MM.1S (cell line): ENCODE data around the gene TBX20.

Experiments used
- DNase-seq: peaks from one replicate; pipeline ENCODE4 v3.0.0-alpha.2; 2015
- H2AFZ ChIP-seq: fragments of 300-600 bp; sonication (generic); 2 replicates; pipeline ENCODE4 v1.6.0; 2016; ENCODE audit warnings: antibody characterized with exemption, low read length
- H3F3A ChIP-seq: fragments of 300-600 bp; sonication (generic); 2 replicates; pipeline ENCODE4 v1.6.1; 2016; ENCODE audit warnings: mild to moderate bottlenecking, antibody characterized with exemption, low read length, moderate library complexity, mixed read lengths; ENCODE audit not compliant: insufficient read depth
- H3K27ac ChIP-seq: fragments of 300-600 bp; sonication (generic); 2 replicates; pipeline ENCODE4 v1.5.1; 2016; ENCODE audit warnings: mild to moderate bottlenecking, low read length
- H3K27me3 ChIP-seq: fragments of 300-600 bp; sonication (generic); replicated peaks from 2 replicates; pipeline ENCODE4 v1.6.0; 2016; ENCODE audit warnings: low read length; ENCODE audit not compliant: insufficient read depth
- H3K36me3 ChIP-seq: fragments of 300-600 bp; sonication (generic); replicated peaks from 2 replicates; pipeline ENCODE4 v1.6.1; 2016; ENCODE audit warnings: mild to moderate bottlenecking, low read length, mixed read lengths; ENCODE audit not compliant: insufficient read depth
- H3K4me1 ChIP-seq: fragments of 300-600 bp; sonication (generic); 2 replicates; pipeline ENCODE4 v1.6.1; 2016; ENCODE audit warnings: low read length, mixed read lengths
- H3K4me2 ChIP-seq: fragments of 300-600 bp; sonication (generic); 2 replicates; pipeline ENCODE4 v1.6.0; 2016; ENCODE audit warnings: low read depth, low read length
- H3K4me3 ChIP-seq: fragments of 300-600 bp; sonication (generic); 2 replicates; pipeline ENCODE4 v1.5.1; 2016; ENCODE audit warnings: low read length, mixed read lengths
- H3K79me2 ChIP-seq: fragments of 300-600 bp; sonication (generic); 2 replicates; pipeline ENCODE4 v1.6.1; 2016; ENCODE audit warnings: mixed run types, low read length, mixed read lengths
- H3K9ac ChIP-seq: fragments of 300-600 bp; sonication (generic); 2 replicates; pipeline ENCODE4 v1.6.1; 2016; ENCODE audit warnings: low read length, mixed read lengths
- H3K9me2 ChIP-seq: fragments of 300-600 bp; sonication (generic); replicated peaks from 2 replicates; pipeline ENCODE4 v1.6.1; 2016; ENCODE audit warnings: mild to moderate bottlenecking, low read length, mixed read lengths; ENCODE audit not compliant: insufficient read depth
- H3K9me3 ChIP-seq: fragments of 300-600 bp; sonication (generic); replicated peaks from 2 replicates; pipeline ENCODE4 v1.6.1; 2016; ENCODE audit warnings: mild to moderate bottlenecking, low read length, mixed read lengths; ENCODE audit not compliant: insufficient read depth
- H4K20me1 ChIP-seq: fragments of 300-600 bp; sonication (generic); 2 replicates; pipeline ENCODE4 v1.6.1; 2016; ENCODE audit warnings: mild to moderate bottlenecking, low read length, moderate library complexity, mixed read lengths; ENCODE audit not compliant: insufficient read depth
- EZH2 ChIP-seq: fragments of 300-600 bp; sonication (generic); optimal IDR thresholded peaks from 2 replicates; pipeline ENCODE3; 2017; ENCODE audit warnings: low read depth, mild to moderate bottlenecking, antibody characterized with exemption, low read length, mixed read lengths
- EZH2phosphoT487 ChIP-seq: fragments of 300-600 bp; sonication (generic); IDR thresholded peaks from 2 replicates; pipeline ENCODE4 v1.6.1; 2018; ENCODE audit warnings: antibody characterized with exemption, low read length
- TF ChIP-seq, protein P1 (sequence below): fragments of 300-600 bp; sonication (generic); IDR thresholded peaks from 2 replicates; pipeline ENCODE4 v1.5.1; 2016; ENCODE audit warnings: antibody characterized with exemption, low read length, mixed read lengths

TBX20 gene

DNA sequence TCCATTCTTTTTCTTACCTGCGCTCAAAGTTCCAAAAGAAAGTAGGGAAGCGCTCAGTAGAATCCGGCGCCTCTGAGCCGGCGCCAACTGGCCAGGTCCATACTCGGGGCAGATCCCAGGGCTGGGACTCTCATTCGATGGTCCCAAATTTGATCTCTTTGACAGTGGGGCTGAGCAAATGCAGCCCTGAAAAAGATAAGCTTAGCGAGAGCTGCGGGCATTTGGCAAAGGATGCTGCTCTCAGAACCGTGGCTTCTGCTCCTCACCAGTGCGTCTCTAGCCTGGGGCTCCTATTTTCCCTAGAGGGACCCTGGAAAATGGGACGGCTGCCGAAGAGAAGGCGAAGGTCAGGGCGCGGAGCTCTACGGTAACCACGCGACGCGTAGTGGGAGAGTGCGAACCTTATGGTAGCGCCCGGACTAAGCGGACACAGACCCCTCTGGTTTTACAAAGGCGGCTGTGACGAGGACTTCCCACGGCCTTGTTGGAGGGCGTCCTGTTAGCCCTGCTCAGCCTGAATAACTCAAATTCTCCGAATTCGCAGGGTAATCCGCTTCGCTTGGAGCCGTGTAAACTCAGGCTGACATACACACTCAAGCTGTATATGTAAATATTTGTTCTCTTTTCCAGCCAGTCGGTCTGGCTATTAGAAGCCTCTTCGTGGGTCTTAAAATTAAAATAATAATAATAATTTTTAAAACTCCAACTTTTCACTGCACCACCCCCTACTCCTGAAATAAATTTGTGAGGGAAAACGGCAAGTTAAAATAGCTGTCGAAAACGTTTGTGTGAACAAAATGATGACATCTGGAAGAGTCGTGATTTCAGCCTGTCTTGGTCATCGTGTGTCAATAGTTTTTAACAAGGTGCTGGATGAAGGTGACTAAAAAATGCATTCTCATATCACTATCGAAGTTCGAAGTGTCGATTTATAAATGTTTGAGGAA lies 869 bp upstream of the TBX20 start:
- no peak overlapping the region for H3K27ac ChIP-seq
- H3K9ac ChIP-seq, result no peak overlapping the region
- no peak overlapping the region for H3K4me3 ChIP-seq
- H3K4me1 ChIP-seq, result no peaks in the 10 kb centered on the region
- no peak overlapping the region for H3K4me2 ChIP-seq
- H4K20me1 ChIP-seq, result no peaks in the 10 kb centered on the region
- H3K27me3 ChIP-seq, result peaks cover 18% of the 10 kb centered on the region
- H3K36me3 ChIP-seq, result no peaks in the 10 kb centered on the region
- no peak overlapping the region for H2AFZ ChIP-seq
- DNase-seq, result no peak
- H3K9me3 ChIP-seq, result no peaks in the 10 kb centered on the region
- no peaks in the 10 kb centered on the region for H3F3A ChIP-seq
- no peaks in the 10 kb centered on the region for H3K79me2 ChIP-seq
- TF ChIP-seq, protein P1, sequence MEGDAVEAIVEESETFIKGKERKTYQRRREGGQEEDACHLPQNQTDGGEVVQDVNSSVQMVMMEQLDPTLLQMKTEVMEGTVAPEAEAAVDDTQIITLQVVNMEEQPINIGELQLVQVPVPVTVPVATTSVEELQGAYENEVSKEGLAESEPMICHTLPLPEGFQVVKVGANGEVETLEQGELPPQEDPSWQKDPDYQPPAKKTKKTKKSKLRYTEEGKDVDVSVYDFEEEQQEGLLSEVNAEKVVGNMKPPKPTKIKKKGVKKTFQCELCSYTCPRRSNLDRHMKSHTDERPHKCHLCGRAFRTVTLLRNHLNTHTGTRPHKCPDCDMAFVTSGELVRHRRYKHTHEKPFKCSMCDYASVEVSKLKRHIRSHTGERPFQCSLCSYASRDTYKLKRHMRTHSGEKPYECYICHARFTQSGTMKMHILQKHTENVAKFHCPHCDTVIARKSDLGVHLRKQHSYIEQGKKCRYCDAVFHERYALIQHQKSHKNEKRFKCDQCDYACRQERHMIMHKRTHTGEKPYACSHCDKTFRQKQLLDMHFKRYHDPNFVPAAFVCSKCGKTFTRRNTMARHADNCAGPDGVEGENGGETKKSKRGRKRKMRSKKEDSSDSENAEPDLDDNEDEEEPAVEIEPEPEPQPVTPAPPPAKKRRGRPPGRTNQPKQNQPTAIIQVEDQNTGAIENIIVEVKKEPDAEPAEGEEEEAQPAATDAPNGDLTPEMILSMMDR, result no peak
- TF ChIP-seq EZH2 (no peak), EZH2phosphoT487 (no peak)
- no peaks in the 10 kb centered on the region for H3K9me2 ChIP-seq

DNA sequence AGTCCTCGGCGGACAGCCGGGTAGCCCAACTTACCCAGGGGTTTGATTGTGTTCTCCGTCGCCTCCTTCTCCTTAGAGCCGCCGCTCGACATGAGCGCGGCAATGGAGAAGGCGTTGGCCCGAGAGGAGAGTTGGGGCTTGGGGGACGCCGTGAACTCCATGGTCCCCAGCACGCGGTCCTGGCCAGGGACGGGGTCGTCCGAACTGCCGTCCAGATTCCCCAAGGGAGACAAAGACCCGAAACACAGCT lies 515 bp downstream of the TBX20 start:
- H3K9ac ChIP-seq, result no peak overlapping the region
- no peaks in the 10 kb centered on the region for H3F3A ChIP-seq
- H3K27me3 ChIP-seq, result peaks cover 18% of the 10 kb centered on the region
- H4K20me1 ChIP-seq, result no peaks in the 10 kb centered on the region
- no peak overlapping the region for H3K4me3 ChIP-seq
- no peaks in the 10 kb centered on the region for H3K4me1 ChIP-seq
- H3K9me2 ChIP-seq, result no peaks in the 10 kb centered on the region
- no peaks in the 10 kb centered on the region for H3K79me2 ChIP-seq
- H3K36me3 ChIP-seq, result no peaks in the 10 kb centered on the region
- no peak overlapping the region for H3K4me2 ChIP-seq
- no peak overlapping the region for H3K27ac ChIP-seq
- no peaks in the 10 kb centered on the region for H3K9me3 ChIP-seq
- no peak overlapping the region for H2AFZ ChIP-seq
- DNase-seq, result no peak
- TF ChIP-seq, protein P1, result no peak
- no peak for TF ChIP-seq EZH2phosphoT487
- no peak for TF ChIP-seq EZH2

DNA sequence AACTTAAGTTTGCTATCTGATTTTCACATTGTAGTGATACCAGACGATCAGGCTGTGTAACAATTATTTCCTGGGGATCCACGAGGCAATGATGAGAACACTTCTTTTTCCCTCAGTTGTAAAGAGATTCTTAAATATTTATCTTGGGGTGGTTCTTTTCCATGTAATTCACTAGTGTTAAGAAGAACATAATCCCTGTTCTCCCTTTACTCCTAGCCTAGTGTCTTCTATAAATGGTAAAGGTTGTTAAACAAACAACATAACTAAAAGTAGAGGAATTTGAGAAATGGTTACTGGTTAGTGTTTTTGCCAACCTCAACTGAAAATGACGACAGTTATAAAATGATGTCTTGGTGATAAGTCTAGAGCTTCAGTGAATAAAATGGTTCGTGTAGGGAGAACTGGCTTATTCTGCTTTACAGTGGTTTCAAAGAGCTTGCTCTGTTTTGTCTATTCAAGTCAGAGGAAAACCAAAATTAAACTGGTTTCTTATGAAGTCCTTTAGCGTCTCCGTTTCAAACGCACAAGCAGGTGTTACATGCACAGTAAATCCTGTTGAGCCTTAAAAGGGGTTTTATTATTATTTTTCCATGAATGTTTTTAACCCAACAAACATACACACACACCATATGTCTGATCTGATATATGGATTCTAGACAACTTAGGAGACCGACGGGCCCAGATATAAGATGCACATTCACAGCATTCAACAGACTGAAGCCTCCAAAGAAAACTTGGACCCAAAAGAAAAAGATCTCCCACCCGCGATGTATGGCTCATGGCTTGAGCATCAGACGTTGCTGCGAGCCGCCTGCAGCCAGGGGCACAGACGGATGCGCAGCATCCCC lies 1.1 kb downstream of the TBX20 start:
- Histone ChIP-seq H3K27me3 (peaks cover 18% of the 10 kb centered on the region), H3F3A (no peaks in the 10 kb centered on the region), H3K36me3 (no peaks in the 10 kb centered on the region), H2AFZ (no peak overlapping the region), H3K4me2 (no peak overlapping the region), H3K27ac (no peak overlapping the region), H3K79me2 (no peaks in the 10 kb centered on the region), H3K4me3 (no peak overlapping the region), H3K9ac (no peak overlapping the region), H3K4me1 (no peaks in the 10 kb centered on the region), H3K9me2 (no peaks in the 10 kb centered on the region), H4K20me1 (no peaks in the 10 kb centered on the region), H3K9me3 (no peaks in the 10 kb centered on the region)
- TF ChIP-seq, protein P1, result no peak
- TF ChIP-seq EZH2phosphoT487 (no peak), EZH2 (no peak)
- DNase-seq, result no peak
